SHP77 treated with DMSO at 0.1 percent for 48 hours (cell line): Measurements from ENCODE around the gene EFHC1.
A peak's percentile ranks its signal among the peaks of the same experiment; 100 is the strongest.

Experiments used
- DNase-seq: peaks from one replicate; lab custom pipeline; 2025; lab: John Stamatoyannopoulos, UW

EFHC1 gene

DNA sequence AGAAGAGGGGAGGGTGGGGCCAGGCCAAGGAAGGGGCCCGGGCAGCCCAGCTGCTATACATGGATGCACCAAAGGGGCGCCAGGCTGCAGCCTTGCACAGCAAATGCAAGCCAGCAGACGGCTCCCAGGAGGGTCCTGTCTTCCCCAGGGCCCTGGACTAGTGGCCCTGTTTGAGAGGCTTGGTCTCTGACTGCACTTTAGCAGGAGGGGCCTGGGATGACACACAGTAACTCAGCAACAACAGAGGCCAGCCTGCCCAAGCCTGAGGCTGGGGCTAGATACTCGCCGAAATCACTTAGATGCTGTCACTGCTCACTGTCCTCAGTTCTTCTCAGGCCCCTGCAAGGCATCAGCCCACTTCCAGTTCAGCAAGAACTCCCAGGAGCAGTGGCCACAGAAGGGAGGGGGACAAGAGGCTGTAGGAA lies 83.2 kb downstream of the EFHC1 start:
- DNase-seq = peak; percentile 19

DNA sequence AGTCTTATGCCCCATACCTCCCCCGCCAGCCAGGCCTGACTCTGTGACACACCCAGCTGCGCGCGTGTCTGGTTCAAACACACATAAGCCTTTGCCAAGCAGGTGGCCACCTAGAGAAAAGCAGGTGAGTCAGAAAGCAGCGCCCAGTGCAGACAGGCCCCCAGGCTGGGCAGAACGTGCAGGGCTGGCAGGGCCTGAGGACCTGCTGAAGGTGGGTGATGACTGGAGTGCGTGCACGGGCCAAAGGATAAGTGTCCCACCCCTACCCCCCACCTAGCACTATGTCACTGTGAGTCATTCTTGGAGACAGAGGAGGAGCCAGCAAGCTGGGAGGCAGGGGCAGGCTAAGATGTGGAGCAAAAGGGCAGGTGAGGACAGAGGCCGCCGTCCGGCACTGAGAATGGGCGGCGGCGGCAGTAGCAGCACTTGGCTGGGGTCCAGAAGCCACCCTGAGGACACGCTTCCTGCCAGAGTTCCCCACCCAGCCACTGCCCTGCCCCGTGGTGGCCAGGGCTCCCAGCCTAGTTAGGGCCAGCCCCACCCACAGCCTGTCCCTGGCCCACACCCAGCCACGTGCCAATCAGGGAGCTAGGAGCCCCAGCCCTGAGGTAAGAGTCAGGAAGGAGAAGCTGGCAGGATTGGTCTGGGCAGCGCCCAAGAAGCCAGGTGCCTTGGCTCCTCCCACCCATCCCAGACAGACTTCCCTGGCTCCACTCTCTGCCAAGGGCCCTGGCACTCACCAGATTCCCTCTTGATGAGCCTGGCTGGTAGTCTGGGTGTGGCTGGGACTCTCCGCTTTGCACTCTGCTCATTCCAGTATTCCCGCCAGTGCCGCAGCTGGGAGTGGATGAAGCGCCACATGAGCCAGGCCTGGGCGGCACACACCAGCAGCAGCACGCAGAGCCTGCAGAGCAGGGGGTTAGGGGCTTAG lies 84.0 kb downstream of the EFHC1 start:
- DNase-seq = peak; percentile 77

DNA sequence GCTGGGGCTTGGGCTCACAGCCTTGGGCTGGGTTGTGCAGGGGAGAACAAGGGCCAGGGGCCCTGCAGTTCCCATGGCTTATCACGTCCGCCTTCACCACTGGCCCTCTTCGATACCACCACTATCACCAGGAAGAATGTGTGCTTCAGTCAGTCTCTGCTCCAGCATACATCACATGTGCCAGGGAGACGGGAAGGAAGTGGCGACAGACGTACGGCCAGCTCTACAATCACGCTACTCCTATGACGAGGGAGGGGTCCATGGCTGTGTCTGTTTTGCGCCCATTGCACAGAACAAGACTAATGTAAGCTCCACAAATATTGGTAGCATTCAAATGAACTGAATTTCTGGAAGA lies 84.6 kb downstream of the EFHC1 start:
- DNase-seq = no peak

DNA sequence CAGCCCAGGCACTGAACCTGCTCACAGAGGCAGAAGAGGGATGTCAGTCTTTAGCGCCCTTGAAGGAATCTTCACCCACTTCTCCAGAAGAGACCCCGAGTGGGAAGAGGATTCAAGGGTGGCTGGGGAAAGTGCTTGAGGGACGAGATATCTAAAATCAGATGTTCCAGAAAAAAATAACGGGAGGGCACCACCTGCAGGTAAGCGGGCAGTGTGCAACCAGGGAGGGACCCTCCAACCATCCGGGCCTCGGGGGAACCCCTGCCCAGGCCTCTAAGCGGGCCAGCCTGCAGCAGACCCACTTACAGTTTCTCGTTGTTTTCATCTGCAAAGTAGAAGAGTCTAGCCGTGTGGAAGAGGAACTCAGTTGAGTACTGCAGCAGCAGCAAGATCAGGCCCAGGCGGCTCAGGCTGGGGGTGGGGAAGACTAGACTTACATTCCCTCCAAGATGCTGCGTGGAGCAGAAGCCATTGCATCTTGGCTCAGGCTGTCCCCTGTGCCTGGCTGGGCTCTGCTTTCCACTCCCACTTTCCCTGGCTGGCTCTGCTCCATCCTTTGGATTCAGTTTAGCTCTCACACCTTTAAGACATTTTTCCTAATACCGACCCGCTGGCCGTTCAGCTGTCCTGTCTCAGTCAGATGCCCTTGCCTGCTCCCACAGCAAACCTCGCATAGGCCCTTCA lies 85.7 kb downstream of the EFHC1 start:
- DNase-seq = no peak

DNA sequence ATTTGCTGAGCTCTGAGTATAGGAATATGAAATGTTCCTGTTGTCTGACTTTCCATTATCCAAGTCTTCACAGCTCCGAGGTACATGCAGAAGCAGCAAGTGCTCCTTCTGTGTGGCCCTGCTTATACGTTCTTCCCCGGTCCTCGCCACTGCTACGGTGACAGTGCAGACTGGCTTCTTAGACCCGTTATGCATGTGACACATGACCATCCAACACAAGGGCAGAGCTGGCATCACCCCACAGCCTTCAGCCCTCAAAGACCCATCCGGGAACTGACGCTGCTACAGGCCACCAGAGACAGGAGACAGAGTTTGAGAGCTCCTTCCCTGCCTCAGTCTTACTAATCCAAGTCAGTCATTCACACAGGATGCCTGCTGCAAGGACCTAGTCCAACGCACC lies 86.3 kb downstream of the EFHC1 start:
- no peak for DNase-seq

DNA sequence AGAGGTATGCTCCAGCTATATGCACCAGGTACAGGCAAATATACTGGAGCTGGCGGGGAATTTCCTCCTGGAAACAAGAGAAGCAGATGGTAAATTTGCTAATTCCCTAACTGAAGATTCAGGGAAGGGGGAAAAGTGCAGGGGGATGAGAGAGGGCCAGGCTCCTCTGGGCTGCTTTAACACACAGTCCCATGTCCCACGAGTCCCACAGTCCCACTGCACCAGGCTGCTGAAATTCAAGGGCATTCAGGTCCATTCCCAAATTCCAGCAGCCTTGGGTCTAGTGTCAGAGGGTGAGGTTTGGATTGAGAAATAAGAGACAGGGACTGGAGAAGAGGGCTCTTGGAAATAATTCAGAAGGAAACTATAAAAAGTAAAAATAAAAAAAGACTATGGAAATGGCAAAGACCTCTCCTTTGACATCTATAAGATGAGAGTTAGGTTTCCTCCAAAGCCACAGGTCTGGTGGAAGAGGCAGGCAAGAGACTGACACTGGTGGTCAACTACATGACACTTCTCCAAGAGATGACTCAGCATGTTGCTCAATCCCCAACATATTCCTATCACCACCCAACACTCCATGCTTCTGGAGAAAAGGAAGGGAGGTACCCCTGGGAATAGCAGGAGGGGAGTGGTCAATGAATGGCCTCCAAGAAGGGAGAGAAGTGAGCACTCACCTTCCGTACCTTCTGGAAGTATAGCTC lies 87.6 kb downstream of the EFHC1 start:
- DNase-seq = no peak

DNA sequence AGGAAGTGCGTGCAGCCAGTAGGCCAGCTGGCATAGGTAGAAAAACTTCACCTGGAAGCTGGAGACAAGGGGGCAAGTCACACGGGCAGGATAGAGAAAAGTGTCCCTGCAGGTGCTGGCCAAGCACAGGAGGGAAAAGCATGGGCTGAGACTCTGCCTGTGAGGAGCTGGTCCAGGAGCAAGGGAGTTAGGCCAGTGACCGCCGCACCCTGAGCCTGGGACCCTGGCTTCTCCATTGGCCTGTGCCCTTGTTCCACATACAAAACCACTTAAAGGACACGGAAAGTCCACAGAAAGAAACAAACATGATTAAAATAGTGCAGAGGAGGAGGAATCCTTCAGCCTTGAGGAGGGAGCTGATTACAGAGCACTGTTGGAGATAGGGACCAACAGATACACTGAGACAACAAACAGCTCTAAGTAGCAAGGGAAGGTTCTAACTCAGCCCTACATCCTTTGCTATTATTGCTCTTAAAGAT lies 88.2 kb downstream of the EFHC1 start:
- no peak for DNase-seq

DNA sequence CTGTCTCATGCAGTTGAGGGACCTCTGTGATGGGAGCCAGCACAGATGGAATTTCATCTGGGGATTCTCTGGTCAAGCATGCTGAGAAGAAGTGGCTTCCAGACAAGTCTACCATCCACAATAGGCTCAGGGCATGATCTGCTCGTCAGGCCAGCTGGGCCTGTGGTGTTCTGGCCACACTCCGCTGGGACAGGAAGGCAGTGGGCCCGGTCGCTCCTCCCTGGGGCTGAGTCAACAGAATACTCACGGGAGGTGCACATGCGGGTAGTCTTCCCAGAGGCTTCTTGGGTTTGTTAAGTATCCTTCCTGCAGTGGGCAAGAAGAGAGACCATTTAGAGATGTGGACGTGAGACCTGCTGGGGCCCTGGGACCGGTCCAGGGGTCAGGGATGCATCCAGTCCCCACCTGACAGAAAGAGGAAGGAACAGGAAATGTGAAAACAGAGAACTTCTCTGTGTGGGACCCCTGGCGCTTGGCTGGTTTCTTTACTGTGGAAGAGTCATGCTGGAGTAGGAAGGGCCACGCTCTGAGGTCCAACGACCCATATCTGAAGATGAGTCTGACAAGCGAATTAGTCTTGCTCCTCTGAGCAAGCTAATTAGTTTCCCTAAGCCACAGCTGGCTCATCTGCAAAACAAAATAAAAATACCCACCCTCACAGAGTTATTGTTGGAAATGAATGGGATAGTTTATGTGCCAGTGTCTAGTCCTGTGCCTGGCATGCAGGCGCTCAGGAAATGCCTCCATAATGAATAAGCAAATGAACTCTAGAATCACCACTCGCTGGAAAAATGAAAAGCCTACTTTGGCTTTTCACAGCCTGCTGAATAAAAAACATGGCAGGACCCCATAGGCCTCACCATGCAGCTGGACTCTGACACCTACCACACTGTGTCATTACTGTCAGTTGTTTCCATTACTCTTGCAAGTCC lies 89.4 kb downstream of the EFHC1 start:
- no peak for DNase-seq

DNA sequence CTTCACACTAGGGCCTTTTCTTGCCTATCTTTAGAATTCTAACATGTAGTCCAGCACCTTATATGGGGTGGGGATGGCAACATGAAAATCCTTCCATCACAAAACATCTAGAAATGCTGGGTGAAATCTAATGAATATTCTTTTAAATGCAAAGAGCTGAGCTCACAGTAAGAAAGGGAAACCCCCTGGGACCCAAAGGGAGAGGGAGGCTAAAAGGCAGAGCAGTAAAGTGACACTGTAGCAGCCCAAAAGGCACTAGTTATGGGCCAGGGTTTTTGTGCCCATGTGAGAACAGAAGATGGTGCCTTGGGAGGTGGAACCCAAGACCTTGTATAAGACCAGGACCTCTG lies 90.0 kb downstream of the EFHC1 start:
- DNase-seq = no peak

DNA sequence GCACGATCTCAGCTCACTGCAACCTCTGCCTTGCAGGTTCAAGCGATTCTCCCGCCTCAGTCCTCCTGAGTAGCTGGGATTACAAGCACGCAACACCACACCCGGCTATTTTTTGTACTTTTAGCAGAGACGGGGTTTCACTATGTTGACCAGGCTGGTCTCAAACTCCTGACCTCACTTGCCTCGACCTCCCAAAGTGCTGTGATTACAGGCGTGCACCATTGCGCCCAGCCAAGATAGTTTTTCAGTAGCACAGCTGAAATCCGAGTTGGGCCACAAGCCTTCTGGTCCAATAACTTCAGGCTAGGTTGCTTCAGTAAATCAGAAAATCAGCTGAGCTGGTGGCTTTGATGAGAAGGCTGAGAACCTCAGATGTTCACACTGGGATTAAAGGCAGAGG lies 91.0 kb downstream of the EFHC1 start:
- DNase-seq = no peak

DNA sequence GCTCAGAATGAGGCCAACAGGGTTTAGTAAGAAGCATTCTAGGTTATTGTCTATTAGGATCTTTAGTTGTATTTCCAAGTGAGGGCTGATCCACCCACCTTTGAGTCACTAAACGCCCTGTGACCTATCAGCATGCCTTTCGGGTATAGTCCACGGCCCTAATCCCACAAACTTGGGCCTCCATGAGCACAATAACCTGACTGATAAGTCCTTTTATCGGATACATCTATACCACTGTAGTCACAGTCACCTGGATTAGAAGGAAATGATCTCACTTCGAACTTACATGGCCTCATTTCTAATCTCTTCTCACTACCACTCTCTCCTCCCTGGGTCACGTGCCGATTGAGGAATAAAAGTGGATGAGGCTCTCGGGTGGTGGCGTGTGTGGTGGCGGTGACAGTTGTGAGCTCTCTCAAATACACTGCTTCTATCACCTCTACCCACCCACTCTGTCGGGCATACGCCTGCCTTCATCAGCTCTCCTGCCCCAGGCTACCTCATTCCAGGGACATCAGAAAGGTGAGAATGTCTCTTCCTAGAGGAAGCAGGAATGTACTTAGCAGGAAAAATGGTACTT lies 91.5 kb downstream of the EFHC1 start:
- no peak for DNase-seq

DNA sequence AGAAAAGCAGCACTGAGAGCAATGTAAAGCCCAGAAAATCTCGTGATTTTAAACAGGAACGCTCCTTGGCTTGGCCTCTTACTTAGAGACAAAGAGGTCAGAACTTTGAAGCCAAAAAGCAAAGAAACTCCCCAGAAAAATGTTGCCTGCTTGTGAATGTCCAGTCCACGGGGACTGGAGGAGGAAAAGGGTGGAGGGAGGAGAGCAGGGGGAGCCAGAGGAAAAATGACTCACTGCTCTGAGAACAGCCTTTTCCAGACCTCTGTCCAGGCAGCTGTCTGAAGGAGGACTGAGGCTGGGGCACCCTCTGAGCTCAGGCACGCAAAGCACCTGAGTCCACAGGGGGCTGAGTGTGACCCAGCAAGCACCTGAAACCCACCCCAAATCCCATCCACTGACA lies 92.1 kb downstream of the EFHC1 start:
- DNase-seq = no peak

DNA sequence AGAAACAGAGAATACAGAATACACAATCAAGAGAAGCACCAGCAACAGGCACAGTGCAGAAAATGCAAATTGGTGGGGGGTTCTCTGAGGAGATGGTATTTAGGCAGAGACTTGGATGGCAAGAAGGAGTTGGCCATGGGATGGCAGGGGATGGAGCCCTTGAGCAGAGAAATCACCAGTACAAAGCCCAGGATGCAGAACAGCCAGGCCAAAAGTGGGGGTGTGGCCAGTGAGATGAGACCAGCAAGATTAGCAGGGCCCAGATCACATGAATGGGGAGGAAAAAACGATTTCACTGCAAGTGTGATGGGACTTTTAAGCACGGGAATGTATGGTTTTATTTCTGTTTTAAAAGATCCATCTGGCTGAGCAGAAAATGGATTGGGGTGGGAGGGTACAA lies 93.3 kb downstream of the EFHC1 start:
- no peak for DNase-seq

DNA sequence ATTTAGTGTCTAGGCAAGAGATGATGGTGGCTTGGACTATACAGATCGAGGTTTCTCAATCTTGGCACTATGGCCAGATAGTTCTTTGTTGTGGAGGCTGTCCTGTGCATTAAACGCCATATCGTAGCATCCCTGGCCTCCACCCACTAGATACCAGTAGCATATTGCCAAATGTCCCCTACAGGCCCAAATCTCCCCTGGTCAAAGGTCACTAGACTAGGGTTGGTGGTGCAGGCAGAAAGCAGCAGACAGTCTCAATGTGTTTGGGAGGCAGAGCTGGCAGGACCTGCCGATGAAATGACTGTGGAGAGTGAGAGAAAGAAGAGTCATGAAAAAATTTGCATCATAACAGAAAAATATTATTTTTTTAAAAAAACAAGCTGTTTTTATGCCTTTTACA lies 93.8 kb downstream of the EFHC1 start:
- DNase-seq = no peak

DNA sequence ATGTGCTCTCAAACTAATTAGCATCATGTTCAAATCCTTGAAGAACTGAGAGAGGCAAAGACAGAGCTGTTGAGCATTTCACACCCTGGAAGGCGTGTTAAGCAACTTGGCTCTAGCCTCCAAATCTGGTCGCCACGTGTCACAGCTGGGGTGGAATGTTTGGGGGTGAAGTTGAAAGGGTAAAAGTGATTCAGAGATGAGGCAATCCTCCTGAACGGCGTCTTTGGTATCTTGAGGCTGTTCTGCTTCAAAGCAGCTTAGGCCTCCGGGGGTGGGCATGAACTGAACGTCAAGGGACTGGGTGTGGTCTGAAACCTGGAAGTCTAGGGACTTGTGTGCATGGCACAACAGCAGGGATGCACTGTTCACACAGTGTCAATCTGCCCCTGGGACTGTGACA lies 94.4 kb downstream of the EFHC1 start:
- no peak for DNase-seq

DNA sequence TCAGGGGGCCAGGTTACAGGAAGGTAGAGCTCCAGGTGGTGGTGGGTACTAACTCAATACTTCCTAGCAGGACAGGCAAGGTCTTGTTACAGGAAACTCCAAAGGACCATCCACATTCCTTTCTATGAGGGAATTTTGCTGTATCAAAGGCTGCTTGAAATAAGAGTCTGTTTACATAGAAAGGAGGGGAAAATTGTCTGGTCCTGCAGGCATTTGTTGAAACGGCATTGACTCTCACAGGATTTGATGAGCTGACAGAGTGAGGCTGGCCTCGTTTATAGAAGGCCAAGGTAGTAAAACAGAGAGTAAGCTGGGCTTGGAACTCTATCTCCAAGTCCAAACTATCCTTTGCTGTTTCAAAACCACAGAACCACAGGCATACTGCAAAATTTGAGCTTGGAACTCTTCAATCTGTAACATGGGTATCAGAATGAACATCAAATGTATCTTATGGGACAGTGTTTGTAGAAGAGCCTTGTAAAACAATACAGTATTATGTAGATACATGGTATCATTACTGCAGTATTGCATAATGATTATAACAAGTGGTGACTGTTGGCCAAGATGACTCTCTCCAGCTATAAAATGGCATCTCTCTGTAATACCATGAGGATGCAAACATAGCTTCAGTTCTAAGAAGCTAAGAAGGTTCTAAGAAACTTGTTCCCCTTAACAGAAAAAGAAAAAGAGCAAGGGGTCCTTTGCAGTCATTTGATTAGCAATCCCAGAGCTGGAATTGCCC lies 95.2 kb downstream of the EFHC1 start:
- no peak for DNase-seq

DNA sequence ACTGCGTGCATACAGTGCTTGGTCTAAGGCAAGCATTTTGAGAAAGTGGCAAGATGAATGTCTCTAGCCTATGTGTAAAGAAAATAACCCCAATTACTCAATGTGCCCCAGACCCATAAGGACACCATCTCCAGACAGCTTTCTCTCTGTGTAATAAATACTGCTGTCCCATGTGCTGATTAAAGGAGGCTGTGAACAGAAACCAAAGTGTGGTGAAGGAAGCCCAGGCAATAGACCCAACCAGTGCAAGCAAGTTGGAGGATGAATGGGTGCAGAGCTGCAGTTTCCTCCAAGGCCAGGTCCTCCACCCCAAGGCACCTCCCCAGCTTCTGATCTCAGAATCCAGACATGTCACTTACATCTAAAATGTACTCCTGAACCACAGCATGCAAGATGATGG lies 96.1 kb downstream of the EFHC1 start:
- DNase-seq = no peak

DNA sequence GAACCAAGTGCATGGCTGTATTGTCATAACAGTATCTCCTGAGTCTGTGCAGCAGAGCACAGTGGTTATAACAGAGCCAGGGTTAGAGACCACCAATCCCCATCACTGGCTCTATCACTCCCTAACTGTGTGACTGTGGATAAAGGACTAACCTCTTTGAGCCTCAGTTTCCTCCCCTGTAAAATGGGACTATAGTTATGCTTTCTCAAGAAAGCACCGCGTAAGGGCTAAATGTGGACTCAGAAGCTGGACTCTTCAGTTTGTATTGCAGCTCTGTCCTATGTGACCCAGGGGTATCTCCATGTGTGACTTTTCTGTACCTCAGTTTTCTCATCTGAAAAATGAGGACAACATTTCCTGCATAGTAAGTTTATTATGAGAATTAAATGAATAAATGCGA lies 96.8 kb downstream of the EFHC1 start:
- no peak for DNase-seq

DNA sequence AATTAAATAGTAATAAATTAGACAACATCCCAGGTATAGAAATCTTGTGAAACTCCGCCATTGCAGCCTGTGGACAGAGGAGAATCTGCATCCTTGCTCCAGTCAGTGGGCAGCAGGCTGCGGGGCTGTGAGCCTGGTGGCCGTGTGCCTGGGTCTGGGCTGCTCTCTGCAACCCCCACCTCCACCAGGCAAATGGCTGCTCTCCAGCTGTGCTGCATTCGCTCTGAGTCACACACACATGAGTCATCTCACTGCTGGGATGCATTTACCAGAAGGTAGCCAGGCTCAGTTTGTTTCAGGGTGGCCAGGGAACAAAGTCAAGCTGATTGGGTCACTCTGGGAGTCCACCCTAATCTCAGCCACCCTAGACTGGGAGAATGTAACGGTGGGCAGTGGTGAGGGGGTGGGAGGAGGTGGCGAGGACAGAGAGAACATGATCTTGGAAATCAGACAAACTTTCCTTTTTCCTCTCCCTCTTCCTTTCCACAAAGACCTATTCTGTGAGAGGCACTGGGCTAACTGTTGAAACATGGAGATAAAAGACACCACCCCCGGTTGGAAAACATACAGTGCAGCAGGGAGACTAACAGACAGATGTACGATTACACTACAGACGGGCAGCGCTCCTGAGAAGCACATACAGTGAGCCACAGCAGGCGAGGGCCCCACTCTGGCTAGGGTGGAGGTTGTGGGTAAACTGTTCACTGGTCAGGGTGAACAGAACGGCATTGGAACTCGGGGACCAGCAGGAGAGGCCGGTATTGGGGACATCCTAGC lies 97.5 kb downstream of the EFHC1 start:
- DNase-seq = peak; percentile 28
